ENCODE results near the gene ZNF174.
A peak's percentile ranks its signal among the peaks of the same experiment; 100 is the strongest.

The ZNF174 gene

DNA sequence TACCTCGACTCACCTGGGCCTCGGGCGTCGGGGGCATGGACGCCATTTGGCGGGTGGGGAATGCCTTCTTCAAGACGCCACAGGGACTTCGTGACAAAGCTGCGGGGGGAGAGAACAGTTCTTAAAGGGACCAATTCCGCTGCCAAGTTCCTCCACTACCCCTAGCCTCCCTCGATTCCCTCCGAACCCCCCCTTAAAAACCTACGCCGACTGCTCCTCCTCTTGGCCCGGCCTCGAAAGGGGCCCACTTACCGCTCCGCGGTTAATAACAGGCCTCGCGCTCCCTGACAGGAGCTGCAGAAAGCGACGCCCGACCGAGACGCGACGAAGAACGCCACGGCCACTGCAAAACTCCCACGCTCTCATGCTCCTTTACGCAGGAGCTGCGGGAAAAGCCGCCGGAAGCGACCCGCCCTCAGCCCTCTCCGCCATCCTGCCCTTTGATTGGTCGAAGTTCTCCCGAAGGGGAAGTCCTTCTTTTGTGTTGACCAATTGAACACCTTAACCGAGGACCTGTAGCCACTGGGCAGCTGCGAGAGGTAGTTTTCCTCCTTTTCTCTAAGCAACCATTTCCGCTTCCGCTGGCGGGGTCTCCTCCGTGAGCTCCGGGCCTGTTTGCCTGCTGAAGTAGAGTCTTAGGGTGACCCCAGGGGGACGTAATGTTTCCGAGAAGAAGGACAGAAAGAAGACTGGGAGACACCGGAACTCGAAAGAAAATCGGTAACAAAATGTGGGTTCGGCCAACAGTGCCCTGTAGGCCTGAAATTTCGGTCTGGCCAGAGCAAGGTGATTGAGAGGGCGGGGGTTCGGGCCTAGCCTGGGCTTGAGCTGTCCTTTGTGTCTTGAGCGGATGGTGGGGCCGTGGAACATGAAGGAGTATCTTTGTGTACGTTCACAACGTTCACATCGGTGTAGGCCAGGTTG, 42.4 kb downstream of the ZNF174 start, which contains the start of the genes NAA60 and ZNF597:
Gene NAA60, plus strand, starts transcription at position 573 of the 924 bp plus-strand sequence. CDS start 32,548 bp downstream, outside the sequence.
Gene ZNF597, minus strand, starts transcription at position 397 of the 924 bp plus-strand sequence. Its CDS starts 351 bp downstream, at position 46.
- DNase-seq: peak; percentile 80

DNA sequence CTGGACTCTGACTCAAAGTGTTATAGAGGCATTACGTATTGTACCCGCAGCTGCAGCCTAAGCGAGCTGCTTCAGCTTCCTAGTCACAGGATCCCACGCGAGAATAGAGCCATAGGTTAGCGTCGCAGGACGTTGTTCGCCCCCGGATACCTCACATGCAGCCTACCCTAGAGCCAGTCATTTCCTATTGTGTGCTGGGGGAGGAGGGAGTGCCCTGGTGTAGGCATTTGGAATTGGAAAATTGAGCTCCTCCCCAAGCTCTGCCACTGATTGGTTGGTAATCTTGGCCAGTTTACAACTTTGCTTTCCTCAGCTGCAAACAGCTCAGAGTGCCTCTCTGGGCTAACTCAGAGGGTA, 43.0 kb downstream of the ZNF174 start:
- DNase-seq: no peak

DNA sequence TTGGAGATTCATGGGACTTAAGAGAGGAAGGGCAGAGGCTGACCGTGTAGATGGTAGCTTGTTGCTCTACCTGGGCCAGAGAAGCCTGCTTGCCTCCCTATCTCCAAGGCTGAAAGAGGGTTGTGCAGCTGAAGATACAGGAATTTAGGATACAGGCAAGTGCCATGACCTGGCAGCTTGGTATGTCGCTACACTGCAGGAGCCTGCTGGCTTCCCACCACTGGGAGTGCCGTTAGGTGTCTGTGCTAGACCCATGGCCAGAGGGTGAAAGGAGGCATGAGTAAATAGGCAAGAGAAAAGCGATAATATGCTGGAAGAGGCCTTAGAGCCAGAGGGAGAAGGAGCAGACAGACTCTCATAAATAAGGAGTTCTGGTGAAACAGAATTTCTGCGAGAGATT, 53.1 kb downstream of the ZNF174 start:
- DNase-seq: no peak

DNA sequence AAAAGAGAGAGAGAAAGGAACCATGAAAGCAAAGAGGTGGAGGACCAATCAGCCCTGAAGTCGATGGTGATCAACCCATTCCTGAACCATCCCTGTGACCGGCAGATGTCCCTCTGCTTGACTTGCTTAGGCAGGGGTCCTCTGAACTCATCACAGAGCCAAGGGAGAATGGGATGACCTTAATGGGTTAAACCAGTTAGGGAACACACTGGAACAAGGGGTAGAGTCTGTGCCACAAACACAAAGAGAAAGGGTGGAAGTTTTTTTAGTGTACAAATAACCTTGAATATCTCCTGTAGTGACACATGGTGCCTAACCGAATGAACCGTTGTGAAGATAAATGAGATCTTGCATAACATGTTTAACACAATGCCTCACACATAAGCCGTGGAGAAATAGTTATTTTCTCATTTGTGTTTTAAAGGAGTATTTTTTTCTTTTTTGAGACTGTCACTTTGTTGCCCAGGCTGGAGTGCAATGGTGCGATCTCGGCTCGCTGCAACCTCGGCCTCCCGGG, 53.7 kb downstream of the ZNF174 start:
- DNase-seq: no peak

DNA sequence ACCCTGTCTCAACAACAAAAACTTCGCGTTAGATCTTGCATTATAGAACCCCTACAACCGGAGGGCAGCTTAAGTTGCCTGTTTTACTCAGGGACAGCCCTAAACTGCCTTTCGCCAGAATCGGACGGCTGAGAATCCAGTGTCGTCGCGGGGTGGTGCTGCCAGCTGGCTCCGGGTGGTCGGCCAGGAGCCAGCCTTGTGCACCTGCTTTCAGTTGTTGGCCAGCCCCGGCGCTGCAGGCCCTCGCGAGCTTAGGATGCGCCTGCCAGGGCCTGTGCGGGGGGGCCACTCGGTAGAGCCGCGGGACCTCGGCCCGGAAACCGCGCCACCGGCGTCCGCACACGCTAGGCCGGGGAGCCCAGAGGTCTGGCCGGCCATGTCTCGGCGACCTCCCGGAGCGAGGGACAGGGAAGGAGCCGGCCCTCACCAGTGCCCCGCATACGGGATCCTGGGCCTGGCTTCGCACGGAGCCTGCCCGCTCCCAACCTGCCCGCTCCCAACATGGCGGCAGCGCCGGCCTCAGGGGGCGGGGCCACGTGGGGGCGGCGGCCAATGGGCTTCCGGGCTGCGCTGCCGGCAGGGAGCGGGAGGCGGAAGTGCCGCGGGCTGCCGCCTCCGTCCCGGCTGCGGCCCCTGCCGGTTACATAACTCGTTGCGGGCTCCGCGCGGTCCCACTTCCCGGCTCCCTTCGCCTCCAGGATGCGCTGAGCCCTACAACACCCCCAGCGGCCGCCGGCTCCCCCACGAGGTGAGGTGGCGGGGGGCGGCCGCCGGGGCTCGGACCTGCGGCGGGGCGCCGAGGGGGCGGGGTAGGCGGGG, 56.6 kb downstream of the ZNF174 start:
- peak; percentile 93 for DNase-seq

DNA sequence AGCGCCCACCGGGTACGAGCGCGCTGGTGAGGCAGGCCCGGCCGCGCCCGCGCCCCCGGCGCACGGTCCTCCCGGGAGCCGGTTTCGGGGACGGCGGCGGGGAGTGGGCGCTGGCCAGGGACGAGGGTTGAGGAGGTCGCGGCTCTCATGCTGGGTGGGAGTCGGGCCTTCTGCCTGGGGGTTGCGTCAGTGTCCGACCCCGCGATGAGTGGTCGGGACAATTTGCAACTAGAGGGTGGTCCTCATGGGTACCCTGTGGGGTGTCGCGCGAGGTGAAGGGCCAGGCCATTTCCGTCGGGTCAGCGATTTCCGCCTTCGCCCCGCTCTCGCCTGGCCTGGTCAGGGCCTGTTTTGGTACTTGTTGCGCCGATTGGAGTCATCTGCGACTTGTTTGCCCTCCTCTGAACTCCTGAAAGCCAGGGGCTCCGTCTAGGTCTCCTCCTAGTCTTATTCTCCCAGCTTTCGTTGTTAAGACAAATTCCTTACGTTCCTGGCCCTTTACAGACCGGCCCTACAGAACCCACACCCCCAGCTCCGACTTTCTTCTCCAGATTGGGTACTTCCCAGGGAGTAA, 57.4 kb downstream of the ZNF174 start:
- DNase-seq: no peak

DNA sequence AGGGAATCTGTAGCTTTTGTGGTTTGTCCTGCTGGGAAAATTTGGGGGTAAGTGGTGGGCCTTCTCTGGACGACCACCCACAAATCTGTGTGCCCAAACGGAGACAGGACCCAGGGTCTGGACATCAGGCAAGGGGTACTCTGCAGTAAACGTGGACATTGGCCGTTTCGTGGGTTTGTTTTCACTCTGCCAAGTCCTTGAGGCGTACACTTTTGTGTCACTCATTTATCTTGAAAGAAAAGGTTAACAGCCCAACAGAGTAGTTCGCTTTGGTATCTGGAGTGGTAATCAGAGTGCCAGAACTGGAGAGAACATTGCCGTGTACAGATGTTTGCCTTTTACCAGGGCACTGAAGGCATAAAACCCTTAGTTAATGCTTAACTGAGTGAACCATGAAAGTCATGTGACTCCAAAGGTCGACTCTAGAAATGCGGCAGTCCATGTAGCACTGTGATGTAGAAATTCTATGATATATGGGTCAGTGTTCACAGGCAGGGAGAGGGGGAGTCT, 57.9 kb downstream of the ZNF174 start:
- peak; percentile 16 for DNase-seq

Measured in CD4-positive, alpha-beta T cell treated with Interleukin-6 for 4 hours (primary cell).